WTC11 (cell line): ENCODE measurements around the gene CEP131. TPM values are rescaled to one million over a fixed set of nuclear protein-coding genes. Genes with fewer than 3 reads are reported as not detected.

Experiments used
- ATAC-seq: fragments of 200-7000 bp; cut with Tn5 transposase; 2 replicates; pipeline ENCODE4 v1.10.0; 2021; ENCODE audit warnings: mild to moderate bottlenecking, moderate library complexity
- CTCF ChIA-PET: fragments of 300-600 bp; sonication (Branson Sonifier 250); formaldehyde crosslinking; loops from one replicate; lab custom pipeline; 2021; ENCODE audit warnings: antibody characterized with exemption; lab: Charles Lee
- POLR2A ChIA-PET: fragments of 350-600 bp; sonication (Branson Sonifier 250); formaldehyde crosslinking; loops from one replicate; lab custom pipeline; 2021; ENCODE audit warnings: antibody characterized with exemption; lab: Charles Lee
- DNase-seq: peaks from one replicate; pipeline ENCODE4 v3.0.0; 2021; ENCODE audit warnings: low spot score
- H3K27ac Mint-ChIP-seq: 2 replicates; pipeline ENCODE4 v1.8.0; 2021; ENCODE audit warnings: mixed read lengths
- H3K27me3 Mint-ChIP-seq: 2 replicates; pipeline ENCODE4 v1.8.0; 2021; ENCODE audit warnings: low read depth, mild to moderate bottlenecking, moderate library complexity, mixed read lengths
- H3K36me3 Mint-ChIP-seq: 2 replicates; pipeline ENCODE4 v1.8.0; 2021; ENCODE audit warnings: mixed read lengths
- H3K4me1 Mint-ChIP-seq: 2 replicates; pipeline ENCODE4 v1.8.0; 2022; ENCODE audit warnings: mixed read lengths
- H3K4me3 Mint-ChIP-seq: 2 replicates; pipeline ENCODE4 v1.8.0; 2021; ENCODE audit warnings: mild to moderate bottlenecking, moderate library complexity, mixed read lengths
- H3K9me3 Mint-ChIP-seq: 2 replicates; pipeline ENCODE4 v1.8.0; 2021; ENCODE audit warnings: mixed read lengths
- CREM ChIP-seq: sonication (generic); formaldehyde crosslinking; IDR thresholded peaks from 2 replicates; pipeline ENCODE4 v1.8.1; 2022; ENCODE audit warnings: mild to moderate bottlenecking, missing genetic modification reagents, moderate library complexity
- ELF4 ChIP-seq: sonication (generic); formaldehyde crosslinking; IDR thresholded peaks from 2 replicates; pipeline ENCODE4 v1.8.1; 2022; ENCODE audit warnings: low read depth, mild to moderate bottlenecking, moderate library complexity, missing genetic modification reagents
- FOXJ3 ChIP-seq: sonication (generic); formaldehyde crosslinking; IDR thresholded peaks from 2 replicates; pipeline ENCODE4 v1.9.0; 2021; ENCODE audit warnings: missing genetic modification reagents, mild to moderate bottlenecking, borderline replicate concordance
- KAT7 ChIP-seq: sonication (generic); formaldehyde crosslinking; IDR thresholded peaks from 2 replicates; pipeline ENCODE4 v1.8.1; 2023; ENCODE audit warnings: missing genetic modification reagents, mild to moderate bottlenecking, borderline replicate concordance
- MXD4 ChIP-seq: fragments of 250-450 bp; sonication (Bioruptor Pico); IDR thresholded peaks from 2 replicates; pipeline ENCODE4 v1.8.0; 2021; ENCODE audit warnings: mild to moderate bottlenecking, moderate library complexity, borderline replicate concordance
- OVOL2 ChIP-seq: fragments of 250-450 bp; sonication (Bioruptor Pico); IDR thresholded peaks from 2 replicates; pipeline ENCODE4 v1.9.0; 2021; ENCODE audit warnings: mild to moderate bottlenecking, borderline replicate concordance
- SMAD4 ChIP-seq: sonication (generic); formaldehyde crosslinking; IDR thresholded peaks from 2 replicates; pipeline ENCODE4 v1.8.0; 2022; ENCODE audit warnings: mild to moderate bottlenecking, missing genetic modification reagents
- SOX15 ChIP-seq: fragments of 250-450 bp; sonication (Bioruptor Pico); IDR thresholded peaks from 2 replicates; pipeline ENCODE4 v1.9.0; 2021; ENCODE audit warnings: mild to moderate bottlenecking
- ZBTB21 ChIP-seq: sonication (generic); formaldehyde crosslinking; IDR thresholded peaks from 2 replicates; pipeline ENCODE4 v1.8.1; 2023; ENCODE audit warnings: mild to moderate bottlenecking, missing genetic modification reagents, borderline replicate concordance
- ZNF263 ChIP-seq: sonication (generic); formaldehyde crosslinking; IDR thresholded peaks from 2 replicates; pipeline ENCODE4 v1.8.1; 2022; ENCODE audit warnings: low read depth, mild to moderate bottlenecking, moderate library complexity, missing genetic modification reagents
- ZNF416 ChIP-seq: fragments of 250-450 bp; sonication (Bioruptor Pico); IDR thresholded peaks from 2 replicates; pipeline ENCODE4 v1.9.0; 2021; ENCODE audit warnings: mild to moderate bottlenecking, inconsistent platforms
- total RNA-seq: library from RNA; stranded (reverse); gene quantifications from 3 replicates; pipeline ENCODE4 v1.2.3, GENCODE V29; 2021
- TF ChIP-seq, protein P1 (sequence below): fragments of 250-450 bp; sonication (Bioruptor Pico); IDR thresholded peaks from 2 replicates; pipeline ENCODE4 v1.9.0; 2021; ENCODE audit warnings: mild to moderate bottlenecking
- TF ChIP-seq, protein P2 (sequence below): sonication (generic); formaldehyde crosslinking; IDR thresholded peaks from 2 replicates; pipeline ENCODE4 v1.8.0; 2023; ENCODE audit warnings: mild to moderate bottlenecking, missing genetic modification reagents
- TF ChIP-seq, protein P3 (sequence below): sonication (generic); formaldehyde crosslinking; IDR thresholded peaks from 2 replicates; pipeline ENCODE4 v1.8.1; 2022; ENCODE audit warnings: low read depth, mild to moderate bottlenecking, moderate library complexity, missing genetic modification reagents, borderline replicate concordance
- TF ChIP-seq, protein P4 (sequence below): sonication (generic); formaldehyde crosslinking; IDR thresholded peaks from 2 replicates; pipeline ENCODE4 v1.8.0; 2022; ENCODE audit warnings: missing genetic modification reagents
- TF ChIP-seq, protein P5 (sequence below): sonication (generic); formaldehyde crosslinking; IDR thresholded peaks from 2 replicates; pipeline ENCODE4 v1.8.1; 2023; ENCODE audit warnings: mild to moderate bottlenecking, missing genetic modification reagents, borderline replicate concordance

Gene CEP131
- total RNA-seq, 1 experiment from 2014 or later = 35.2 TPM

DNA sequence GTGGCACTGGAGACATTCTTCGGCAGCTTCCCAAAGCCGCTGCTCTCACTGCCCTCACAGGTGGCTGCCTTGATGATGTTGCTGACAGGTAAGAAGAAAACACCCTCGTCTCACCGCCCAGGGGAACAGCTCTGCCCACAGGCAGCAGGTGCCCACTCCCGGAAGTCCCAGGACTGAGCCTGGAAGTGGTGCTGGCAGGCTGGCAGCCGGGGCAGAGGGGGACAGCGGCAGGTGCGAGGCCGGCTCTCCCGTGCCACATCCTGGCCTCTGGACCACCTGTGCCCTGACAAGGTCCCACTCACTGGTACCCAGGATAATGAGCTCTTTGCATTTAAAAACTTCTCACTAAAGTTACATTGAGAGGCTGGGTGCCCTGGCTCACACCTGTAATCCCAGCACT, 20.4 kb downstream of the CEP131 start:
- peaks cover 2% of the 10 kb centered on the region; the same call in 1 of the 2 replicates for H3K36me3 Mint-ChIP-seq
- 0 out of 2 replicates have a peak overlapping the region, but pooled peaks have one; percentile 32 for H3K27ac Mint-ChIP-seq
- H3K4me1 Mint-ChIP-seq = no peaks in the 10 kb centered on the region
- no peak for DNase-seq
- ChIA-PET CTCF (interaction anchor here (2.1 kb wide), 1 partner anchor 9 kb away, joined by 6 read pairs; no protein-coding TSS in a partner anchor), POLR2A (no interaction called here)
- TF ChIP-seq KAT7 (no peak), SOX15 (no peak), OVOL2 (CRISPR knock-in tag) (no peak), ZBTB21 (CRISPR knock-in tag) (no peak), FOXJ3 (CRISPR knock-in tag) (no peak), ZNF416 (no peak), SMAD4 (CRISPR knock-in tag) (no peak), MXD4 (CRISPR knock-in tag) (no peak), ELF4 (CRISPR knock-in tag) (no peak), CREM (CRISPR knock-in tag) (no peak), ZNF263 (no peak)
- TF ChIP-seq, protein P1, sequence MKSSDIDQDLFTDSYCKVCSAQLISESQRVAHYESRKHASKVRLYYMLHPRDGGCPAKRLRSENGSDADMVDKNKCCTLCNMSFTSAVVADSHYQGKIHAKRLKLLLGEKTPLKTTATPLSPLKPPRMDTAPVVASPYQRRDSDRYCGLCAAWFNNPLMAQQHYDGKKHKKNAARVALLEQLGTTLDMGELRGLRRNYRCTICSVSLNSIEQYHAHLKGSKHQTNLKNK (CRISPR knock-in tag) = no peak
- TF ChIP-seq, protein P2, sequence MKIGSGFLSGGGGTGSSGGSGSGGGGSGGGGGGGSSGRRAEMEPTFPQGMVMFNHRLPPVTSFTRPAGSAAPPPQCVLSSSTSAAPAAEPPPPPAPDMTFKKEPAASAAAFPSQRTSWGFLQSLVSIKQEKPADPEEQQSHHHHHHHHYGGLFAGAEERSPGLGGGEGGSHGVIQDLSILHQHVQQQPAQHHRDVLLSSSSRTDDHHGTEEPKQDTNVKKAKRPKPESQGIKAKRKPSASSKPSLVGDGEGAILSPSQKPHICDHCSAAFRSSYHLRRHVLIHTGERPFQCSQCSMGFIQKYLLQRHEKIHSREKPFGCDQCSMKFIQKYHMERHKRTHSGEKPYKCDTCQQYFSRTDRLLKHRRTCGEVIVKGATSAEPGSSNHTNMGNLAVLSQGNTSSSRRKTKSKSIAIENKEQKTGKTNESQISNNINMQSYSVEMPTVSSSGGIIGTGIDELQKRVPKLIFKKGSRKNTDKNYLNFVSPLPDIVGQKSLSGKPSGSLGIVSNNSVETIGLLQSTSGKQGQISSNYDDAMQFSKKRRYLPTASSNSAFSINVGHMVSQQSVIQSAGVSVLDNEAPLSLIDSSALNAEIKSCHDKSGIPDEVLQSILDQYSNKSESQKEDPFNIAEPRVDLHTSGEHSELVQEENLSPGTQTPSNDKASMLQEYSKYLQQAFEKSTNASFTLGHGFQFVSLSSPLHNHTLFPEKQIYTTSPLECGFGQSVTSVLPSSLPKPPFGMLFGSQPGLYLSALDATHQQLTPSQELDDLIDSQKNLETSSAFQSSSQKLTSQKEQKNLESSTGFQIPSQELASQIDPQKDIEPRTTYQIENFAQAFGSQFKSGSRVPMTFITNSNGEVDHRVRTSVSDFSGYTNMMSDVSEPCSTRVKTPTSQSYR (CRISPR knock-in tag) = no peak
- TF ChIP-seq, protein P3, sequence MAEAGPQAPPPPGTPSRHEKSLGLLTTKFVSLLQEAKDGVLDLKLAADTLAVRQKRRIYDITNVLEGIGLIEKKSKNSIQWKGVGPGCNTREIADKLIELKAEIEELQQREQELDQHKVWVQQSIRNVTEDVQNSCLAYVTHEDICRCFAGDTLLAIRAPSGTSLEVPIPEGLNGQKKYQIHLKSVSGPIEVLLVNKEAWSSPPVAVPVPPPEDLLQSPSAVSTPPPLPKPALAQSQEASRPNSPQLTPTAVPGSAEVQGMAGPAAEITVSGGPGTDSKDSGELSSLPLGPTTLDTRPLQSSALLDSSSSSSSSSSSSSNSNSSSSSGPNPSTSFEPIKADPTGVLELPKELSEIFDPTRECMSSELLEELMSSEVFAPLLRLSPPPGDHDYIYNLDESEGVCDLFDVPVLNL (CRISPR knock-in tag) = no peak
- TF ChIP-seq, protein P4, sequence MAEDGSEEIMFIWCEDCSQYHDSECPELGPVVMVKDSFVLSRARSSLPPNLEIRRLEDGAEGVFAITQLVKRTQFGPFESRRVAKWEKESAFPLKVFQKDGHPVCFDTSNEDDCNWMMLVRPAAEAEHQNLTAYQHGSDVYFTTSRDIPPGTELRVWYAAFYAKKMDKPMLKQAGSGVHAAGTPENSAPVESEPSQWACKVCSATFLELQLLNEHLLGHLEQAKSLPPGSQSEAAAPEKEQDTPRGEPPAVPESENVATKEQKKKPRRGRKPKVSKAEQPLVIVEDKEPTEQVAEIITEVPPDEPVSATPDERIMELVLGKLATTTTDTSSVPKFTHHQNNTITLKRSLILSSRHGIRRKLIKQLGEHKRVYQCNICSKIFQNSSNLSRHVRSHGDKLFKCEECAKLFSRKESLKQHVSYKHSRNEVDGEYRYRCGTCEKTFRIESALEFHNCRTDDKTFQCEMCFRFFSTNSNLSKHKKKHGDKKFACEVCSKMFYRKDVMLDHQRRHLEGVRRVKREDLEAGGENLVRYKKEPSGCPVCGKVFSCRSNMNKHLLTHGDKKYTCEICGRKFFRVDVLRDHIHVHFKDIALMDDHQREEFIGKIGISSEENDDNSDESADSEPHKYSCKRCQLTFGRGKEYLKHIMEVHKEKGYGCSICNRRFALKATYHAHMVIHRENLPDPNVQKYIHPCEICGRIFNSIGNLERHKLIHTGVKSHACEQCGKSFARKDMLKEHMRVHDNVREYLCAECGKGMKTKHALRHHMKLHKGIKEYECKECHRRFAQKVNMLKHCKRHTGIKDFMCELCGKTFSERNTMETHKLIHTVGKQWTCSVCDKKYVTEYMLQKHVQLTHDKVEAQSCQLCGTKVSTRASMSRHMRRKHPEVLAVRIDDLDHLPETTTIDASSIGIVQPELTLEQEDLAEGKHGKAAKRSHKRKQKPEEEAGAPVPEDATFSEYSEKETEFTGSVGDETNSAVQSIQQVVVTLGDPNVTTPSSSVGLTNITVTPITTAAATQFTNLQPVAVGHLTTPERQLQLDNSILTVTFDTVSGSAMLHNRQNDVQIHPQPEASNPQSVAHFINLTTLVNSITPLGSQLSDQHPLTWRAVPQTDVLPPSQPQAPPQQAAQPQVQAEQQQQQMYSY (CRISPR knock-in tag) = no peak
- TF ChIP-seq, protein P5, sequence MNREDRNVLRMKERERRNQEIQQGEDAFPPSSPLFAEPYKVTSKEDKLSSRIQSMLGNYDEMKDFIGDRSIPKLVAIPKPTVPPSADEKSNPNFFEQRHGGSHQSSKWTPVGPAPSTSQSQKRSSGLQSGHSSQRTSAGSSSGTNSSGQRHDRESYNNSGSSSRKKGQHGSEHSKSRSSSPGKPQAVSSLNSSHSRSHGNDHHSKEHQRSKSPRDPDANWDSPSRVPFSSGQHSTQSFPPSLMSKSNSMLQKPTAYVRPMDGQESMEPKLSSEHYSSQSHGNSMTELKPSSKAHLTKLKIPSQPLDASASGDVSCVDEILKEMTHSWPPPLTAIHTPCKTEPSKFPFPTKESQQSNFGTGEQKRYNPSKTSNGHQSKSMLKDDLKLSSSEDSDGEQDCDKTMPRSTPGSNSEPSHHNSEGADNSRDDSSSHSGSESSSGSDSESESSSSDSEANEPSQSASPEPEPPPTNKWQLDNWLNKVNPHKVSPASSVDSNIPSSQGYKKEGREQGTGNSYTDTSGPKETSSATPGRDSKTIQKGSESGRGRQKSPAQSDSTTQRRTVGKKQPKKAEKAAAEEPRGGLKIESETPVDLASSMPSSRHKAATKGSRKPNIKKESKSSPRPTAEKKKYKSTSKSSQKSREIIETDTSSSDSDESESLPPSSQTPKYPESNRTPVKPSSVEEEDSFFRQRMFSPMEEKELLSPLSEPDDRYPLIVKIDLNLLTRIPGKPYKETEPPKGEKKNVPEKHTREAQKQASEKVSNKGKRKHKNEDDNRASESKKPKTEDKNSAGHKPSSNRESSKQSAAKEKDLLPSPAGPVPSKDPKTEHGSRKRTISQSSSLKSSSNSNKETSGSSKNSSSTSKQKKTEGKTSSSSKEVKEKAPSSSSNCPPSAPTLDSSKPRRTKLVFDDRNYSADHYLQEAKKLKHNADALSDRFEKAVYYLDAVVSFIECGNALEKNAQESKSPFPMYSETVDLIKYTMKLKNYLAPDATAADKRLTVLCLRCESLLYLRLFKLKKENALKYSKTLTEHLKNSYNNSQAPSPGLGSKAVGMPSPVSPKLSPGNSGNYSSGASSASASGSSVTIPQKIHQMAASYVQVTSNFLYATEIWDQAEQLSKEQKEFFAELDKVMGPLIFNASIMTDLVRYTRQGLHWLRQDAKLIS (CRISPR knock-in tag) = no peak
- no peak for ATAC-seq
- no peaks in the 10 kb centered on the region for H3K9me3 Mint-ChIP-seq
- no peak overlapping the region for H3K4me3 Mint-ChIP-seq
- no peaks in the 10 kb centered on the region for H3K27me3 Mint-ChIP-seq
